HG03575 (cell line): ENCODE data around the gene RAB40C.

Experiments
- ATAC-seq: cut with Tn5 transposase; IDR thresholded peaks from one replicate; pipeline ENCODE4 v1.9.1; 2021; ENCODE audit not compliant: unreplicated experiment, insufficient number of reproducible peaks, low FRiP score; ENCODE audit errors: extremely low read depth

RAB40C gene

DNA sequence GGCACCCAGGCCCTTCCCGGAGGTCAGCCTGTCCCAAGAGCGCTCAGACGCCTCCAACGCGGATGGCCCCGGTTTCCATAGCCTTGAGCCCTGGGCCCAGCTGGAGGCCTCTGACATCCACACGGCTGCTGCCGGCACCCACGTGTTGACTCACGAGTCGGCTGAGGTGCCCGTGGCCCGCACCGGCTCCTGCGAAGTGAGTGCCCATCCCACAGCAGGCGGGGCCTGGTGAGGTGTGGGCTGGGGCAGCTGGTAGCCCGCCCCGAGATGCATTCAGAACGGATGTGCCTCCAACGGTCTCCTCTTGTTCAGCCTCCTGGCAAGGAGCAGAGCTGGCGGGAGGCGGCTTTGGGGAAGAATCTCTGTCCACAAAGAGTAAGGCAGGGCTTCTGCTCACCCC, 62.0 kb downstream of the RAB40C start:
- ATAC-seq = no peak

DNA sequence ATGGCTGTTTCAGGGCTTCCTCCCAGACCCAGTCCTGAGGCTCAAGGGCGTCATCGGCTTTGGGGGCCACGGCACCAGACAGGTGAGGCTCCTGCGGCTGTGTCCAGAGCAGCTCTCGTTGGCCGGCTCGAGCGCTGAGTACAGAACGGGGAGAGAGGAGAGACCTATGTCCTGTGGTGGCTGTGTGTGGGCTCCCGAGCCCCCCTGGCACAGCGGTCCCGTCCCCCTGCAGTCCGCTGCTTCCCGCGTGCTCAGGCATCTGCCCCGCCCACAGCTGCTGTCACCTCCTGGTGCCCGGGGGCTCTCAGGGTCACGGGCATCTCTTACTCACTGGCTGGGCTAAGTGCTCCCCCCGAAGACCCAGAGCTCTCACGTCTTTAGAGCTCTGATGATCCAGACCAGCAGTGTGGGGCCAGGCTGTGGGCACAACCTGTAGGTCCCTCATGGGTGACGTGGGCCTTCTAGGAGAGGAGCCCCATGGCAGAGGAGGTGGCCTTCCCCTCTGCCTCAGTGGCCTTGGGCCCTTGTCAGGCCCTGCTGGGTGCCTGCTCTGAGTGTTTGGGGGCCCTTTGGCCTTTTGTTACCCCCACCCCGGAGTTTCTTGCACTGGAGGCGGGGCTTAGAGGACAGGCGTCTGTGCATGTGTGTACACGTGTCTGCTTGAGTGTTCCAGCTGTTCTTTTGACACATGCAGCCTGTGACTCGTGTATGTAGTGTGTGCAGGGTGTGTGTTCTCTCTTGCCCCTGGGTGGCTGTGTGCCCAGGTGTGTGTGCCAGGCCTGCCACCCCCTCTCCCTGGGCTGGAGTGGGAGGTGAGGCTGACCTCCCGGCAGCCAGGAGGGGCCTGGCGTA, 62.8 kb downstream of the RAB40C start:
- ATAC-seq = no peak

DNA sequence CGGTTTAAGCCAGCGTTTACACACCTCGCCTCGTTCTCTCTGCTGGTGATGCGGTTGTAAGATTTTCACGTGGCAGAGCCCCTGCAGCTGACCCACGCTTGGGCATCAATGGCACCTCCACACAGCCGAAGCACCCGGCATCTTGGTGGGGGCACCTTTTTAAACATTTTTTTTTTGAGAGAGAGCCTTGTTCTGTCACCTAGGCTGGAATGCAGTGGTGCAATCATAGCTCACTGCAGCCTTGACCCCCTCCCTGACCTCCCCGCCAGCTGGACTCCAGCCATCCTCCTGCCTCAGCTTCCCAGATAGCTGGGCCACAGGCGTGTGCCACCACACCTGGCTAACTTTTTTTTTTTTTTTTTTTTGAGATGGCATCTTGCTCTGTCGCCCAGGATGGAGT, 64.2 kb downstream of the RAB40C start:
- no peak for ATAC-seq

DNA sequence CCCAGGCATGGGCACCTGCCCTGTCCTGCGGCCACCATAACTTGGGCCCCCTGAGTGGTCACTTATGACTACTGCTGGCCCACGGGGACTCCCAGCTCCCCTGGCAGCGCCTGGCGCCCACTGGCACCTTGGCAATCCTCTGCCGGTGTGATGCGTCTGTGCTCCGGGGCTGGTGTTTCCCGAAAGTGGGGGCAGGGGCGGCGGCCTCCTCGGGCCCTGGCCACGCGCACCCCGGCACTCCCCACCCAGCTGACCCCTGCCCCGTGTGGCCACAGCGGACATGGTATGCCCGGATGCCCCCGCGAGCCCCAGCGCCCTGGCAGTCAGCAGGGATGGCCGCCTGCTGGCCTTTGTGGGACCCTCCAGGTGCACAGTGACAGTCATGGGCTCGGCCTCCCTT, 67.6 kb downstream of the RAB40C start:
- ATAC-seq = no peak

DNA sequence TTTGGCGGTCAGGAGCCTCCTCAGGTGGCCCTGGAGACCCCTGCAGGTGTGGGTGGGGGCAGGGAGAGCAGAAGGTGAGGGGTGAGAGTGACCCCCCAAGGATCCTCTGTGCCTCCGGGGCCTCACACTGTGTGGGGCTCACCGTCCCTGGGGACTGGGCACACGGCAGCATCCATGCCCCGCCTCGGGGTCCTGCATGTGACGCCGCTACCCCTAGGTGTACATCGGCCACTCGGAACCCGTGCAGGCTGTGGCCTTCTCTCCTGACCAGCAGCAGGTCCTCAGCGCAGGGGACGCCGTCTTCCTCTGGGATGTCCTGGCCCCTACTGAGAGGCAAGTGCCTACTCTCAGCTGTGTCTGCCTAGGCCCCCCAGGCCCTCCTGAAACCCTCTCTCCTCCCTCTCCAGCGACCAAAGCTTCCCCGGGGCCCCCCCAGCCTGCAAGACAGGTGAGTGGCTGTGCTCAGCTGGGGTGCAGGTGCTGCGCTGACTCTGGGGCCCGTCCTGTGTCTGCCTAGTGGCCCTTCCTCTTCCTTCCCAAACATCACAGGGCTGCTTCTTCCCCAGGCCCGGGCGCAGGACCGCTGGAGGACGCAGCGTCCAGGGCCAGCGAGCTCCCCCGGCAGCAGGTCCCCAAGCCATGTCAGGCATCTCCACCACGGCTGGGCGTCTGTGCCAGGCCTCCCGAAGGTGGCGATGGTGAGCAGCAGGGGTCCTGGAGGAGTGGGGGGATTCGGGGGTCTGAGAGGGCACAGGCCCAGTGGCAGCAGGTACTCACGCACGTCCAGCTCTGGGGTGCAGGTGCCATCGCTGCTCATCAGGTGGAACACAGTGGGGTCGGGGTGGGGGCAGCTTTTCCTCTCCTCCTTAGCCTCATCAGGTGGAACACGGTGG, 69.1 kb downstream of the RAB40C start:
- no peak for ATAC-seq

DNA sequence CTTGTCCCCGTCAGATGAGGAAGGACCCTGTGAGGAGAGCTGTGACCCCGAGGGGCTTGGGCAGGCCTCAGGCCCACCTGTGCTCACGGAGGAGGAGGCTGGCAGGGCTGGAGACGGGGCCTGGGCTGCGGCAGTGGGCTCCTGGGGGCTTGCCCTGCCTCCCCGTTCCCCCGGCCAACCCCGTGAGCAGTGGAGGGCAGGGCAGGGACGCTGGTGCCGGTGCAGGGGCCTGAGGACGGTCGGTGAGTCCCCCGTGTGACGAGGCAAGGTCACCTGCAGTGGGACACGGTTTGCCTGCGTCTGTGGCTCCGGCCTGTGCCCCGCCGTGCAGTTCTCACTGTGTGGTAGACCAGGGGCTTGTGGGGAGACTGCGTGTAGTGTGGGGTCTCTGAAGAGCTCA, 69.8 kb downstream of the RAB40C start:
- no peak for ATAC-seq

DNA sequence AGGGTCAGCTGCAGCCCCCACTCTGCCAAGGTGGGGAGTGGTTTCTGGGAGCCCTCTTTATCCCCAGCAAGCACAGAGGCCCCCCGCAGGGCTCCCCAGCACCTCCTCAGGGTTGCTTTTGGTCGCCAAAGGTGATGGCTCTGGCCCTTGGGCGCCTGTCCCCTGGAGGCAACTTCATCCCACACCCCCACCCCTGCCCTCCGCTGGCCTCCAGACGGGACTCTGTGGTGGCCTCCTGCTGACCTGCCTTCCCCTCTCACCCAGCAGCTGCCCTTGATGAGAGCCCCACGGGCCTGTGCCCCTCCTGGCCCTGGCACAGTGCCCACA, 70.2 kb downstream of the RAB40C start:
- ATAC-seq = no peak

DNA sequence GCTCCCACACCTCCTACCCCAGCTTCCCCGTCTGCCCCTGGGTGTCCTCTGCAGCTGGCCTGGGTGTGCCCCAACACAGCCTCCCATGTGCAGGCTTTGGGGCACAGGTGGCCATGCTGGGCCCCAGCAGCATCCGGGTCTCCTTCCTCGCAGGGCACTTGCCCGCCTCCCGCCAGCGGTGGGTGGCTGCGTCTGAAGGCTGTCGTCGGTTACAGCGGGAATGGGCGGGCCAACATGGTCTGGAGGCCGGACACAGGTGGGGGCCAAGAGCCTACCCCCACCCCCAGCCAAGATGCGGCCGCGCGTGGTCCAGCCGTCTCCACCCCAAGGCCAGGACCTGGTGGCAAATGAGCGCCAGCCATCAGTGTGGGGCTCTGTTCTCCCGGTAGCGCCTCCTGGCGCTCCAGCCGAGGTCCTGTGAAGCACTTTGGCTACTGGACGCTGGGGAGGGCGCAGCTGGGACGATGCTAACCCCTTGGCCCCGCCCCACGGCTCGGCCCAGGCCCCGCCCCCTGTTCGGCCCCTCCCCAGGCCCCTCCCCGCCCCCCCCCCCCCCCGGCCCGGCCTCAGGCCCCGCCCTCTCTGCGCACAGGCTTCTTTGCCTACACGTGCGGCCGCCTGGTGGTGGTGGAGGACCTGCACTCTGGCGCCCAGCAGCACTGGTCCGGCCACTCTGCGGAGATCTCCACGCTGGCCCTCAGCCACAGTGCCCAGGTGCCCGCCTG, 70.8 kb downstream of the RAB40C start:
- ATAC-seq = no peak

DNA sequence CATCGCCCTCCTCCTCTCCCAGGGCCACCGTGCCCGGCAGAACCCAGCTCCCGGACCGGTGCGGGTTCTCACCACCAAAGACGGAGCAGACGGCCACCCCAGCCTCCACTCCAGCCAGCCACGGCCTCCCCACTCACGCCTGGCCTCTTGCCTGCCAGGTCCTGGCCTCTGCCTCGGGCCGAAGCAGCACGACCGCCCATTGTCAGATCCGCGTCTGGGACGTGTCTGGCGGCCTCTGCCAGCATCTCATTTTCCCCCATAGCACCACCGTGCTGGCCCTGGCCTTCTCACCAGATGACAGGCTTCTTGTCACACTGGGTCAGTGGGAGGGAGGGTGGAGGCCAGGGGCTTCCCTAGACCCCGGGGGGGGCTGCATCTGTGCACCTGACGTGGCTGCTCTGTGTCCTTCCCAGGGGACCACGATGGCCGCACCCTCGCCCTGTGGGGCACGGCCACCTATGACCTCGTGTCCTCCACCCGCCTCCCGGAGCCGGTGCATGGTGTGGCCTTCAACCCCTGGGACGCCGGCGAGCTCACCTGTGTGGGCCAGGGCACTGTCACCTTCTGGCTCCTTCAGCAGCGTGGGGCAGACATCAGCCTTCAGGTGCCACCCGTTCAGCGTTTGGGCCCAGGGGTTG, 71.4 kb downstream of the RAB40C start:
- no peak for ATAC-seq

DNA sequence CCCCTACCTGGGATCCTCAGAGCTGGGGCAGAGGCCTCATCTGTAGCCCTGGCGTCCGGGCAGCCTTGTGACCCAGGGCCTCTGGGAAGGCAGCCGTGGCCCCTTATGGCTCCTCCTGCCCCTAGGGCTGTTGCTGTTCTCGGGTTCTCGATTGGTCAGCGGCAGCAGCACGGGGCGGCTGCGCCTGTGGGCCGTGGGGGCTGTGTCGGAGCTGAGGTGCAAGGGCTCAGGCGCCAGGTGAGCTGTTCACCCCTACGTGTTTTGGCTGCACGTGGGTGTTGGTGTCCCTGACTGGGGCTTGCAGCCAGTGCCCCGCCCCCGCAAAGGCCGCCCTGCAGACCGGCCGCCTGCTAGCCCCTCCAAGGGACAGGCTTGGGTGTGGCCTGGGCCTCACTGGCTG, 72.2 kb downstream of the RAB40C start:
- ATAC-seq = no peak

DNA sequence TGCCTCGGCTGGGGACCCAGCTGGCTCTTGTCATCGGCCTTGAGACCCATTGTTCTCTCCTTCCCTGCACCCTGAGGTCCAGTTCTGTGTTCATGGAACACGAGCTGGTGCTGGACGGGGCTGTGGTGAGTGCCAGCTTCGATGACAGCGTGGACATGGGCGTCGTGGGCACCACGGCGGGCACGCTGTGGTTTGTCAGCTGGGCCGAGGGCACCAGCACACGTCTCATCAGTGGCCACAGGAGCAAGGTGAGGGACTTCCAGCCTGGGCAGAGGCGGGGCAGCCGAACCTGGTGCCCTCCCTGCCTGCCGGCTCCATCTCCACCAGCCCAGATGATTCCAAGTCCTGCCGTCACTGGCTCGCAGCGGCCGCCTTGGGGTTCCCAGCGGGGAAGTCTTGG, 72.7 kb downstream of the RAB40C start:
- no peak for ATAC-seq

DNA sequence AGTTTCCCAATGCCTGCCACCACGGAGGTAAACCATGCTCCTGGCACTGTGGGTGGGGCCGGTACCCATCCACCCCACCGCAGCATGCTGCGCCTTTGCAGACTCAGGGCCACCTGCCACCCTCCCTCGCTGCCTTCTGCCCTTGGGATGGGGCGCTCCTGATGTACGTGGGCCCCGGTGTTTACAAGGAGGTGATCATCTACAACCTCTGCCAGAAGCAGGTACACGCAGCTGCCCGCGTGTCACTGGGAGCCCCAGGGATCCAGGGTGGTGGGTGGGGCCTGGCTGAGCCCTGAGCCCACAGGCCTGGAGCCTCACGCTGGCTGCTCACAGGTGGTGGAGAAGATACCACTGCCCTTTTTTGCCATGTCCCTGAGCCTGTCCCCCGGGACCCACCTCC, 76.7 kb downstream of the RAB40C start:
- no peak for ATAC-seq

DNA sequence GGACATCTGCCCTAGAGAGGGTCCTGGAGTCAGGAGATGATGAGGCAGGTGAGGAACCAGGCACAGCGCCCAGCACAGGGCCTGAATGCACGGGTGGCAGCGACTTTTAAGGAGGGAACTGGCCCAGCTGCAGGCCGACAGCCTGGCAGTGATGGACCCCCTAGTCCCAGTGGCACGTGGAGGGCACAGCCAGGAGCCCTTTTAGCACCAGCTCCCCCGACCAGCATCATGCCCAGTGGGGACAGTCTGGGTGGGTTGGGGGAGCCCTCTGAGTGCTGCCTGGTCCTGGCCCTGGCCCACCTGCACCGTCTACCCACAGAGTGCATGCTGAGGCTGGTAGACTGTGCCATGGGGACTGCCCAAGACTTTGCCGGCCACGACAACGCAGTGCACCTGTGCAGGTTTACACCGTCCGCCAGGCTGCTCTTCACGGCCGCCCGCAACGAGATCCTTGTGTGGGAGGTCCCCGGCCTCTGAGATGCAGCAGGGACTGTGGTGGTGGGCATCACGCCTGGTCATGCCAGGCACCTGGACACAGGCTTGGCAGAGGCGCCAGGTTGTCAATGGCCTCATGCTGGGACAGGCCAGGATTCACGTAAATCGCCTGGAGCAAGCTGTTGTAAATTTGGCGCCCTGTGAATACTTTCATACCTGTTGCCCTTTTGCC, 77.4 kb downstream of the RAB40C start:
- ATAC-seq = no peak

DNA sequence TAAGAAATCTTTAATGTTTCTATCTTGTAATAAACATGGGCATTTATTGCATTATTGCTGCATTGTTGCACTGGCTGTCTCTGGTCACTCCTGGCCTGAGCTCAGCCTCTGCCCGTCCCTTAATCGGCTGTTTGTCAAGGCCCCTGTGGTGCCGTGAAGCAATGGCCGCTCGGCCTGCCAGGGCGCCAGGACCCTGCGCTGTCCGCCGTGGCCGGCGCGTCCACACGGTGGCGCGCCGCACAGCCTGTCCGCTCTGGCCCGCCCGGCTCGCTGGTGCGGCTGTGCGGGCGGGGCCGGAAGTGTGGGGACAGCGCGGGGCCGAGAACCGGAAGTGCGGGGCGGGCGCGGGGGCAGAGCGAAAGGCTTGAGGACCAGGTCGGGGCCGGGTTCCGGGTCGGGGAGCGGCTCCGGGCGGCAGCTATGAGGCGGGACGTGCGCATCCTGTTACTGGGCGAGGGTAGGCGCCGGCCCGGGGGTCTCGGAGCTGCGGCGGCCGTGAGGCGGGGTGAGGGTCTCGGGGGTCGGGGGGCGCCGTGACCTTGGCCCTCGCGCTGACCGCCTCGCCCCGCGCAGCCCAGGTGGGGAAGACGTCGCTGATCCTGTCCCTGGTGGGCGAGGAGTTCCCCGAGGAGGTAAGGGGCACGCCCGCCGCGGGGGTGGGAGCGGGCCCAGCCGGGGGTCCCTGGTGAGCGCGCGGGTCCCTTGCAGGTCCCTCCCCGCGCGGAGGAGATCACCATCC, 78.1 kb downstream of the RAB40C start, which contains the start of gene RHOT2:
Gene RHOT2 (plus strand): TSS at position 353 of the 739 bp plus-strand sequence. CDS start 68 bp downstream, at position 421.
- no peak for ATAC-seq

DNA sequence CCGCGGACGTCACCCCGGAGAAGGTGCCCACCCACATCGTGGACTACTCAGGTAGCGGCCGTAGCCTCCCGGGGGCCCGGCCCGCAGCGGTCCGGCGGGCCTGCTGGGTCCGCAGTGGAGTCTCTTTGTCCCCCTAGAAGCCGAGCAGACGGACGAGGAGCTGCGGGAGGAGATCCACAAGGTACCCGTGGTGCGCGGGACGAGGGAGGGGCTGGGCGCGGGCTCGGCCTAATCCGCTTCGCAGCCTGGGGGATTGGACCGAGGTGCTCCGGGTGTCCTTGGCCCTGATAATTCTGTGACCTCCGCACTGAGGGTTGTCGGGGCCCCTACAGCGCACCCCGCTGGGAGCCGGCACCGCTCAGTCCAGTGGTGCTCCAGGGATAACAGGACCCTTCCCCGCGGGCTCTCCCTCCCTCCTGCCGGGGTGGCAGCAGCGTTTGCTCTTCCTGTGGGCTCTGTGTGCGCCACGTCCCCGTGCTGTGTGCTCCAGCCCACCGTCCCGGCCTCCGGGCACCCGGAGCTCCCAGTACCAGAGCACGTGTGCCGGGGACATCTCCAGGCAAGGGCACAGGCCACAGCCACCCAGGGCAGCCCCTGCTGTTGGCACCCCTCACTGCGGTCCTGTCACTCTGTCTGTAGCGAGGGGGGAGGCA, 78.8 kb downstream of the RAB40C start:
- ATAC-seq = no peak

DNA sequence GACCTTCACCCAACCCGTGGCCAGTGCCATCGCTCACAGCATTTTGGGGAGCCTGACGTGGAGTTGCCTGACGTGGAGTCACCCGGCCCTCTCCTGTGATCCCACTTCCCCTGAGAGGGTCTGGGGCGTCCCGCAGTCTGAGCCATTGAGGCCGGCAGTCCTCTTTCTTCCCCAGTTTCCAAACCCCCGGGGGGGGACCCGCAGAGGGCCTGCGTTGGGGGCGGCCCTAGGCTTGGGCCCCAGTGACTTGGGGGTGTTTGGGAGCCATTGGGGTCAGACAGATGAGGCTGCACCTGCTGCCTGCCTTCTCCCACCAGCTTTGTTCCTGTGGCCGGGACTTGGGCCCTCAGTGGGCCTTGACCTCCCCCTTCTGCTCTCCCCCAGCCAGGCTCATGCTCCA, 79.8 kb downstream of the RAB40C start:
- ATAC-seq = no peak

DNA sequence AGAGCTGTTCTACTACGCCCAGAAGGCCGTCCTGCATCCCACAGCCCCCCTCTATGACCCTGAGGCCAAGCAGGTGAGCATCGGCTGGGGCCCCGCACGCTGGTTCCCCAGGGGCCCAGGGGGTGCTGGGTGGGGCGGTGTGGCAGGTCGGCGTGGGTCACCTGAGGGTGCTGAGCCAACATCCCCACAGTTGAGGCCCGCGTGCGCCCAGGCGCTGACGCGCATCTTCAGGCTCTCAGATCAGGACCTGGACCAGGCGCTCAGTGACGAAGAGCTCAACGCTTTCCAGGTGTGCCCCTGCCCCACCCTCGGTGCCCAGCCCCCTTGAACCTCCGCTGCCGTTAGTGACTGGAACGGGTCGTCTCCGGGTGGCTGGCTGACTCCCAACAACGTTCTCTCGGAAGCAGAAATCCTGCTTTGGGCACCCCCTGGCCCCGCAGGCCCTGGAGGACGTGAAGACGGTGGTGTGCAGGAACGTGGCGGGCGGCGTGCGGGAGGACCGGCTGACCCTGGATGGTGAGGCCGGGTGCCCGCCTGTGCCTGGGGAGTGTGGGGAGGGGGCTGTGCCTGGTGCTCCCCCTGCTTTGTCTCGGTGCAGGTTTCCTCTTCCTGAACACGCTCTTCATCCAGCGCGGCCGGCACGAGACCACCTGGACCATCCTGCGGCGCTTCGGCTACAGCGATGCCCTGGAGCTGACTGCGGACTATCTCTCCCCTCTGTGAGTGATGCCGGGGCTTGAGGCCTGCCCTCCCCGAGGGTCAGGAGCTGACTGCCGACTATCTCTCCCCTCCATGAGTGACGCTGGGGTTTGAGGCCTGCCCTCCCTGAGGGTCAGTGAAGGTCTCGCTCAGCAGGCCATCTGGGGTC, 80.9 kb downstream of the RAB40C start:
- no peak for ATAC-seq
